HepG2 (cell line): ENCODE measurements around the gene RAD23A. TPM values are rescaled to one million over a fixed set of nuclear protein-coding genes. Genes with fewer than 3 reads are reported as not detected.
A peak's percentile ranks its signal among the peaks of the same experiment; 100 is the strongest.

Experiments
- ARNT2 ChIP-seq: sonication (generic); formaldehyde crosslinking; IDR thresholded peaks from 2 replicates; pipeline ENCODE4 v1.8.0; 2022; ENCODE audit warnings: mild to moderate bottlenecking, low read depth, missing genetic modification reagents, moderate library complexity
- BHLHE40 ChIP-seq: IDR thresholded peaks from 2 replicates; pipeline ENCODE4 v1.6.1; 2011; ENCODE audit warnings: low read length, improper control_type of control experiment
- GTF3A ChIP-seq: sonication (generic); formaldehyde crosslinking; conservative IDR thresholded peaks from 2 replicates; pipeline ENCODE4 v1.4.0; 2020; ENCODE audit warnings: mild to moderate bottlenecking, missing genetic modification reagents
- GZF1 ChIP-seq: sonication (generic); formaldehyde crosslinking; IDR thresholded peaks from 2 replicates; pipeline ENCODE4 v1.5.1; 2020; ENCODE audit warnings: mild to moderate bottlenecking, missing genetic modification reagents
- HCFC1 ChIP-seq: fragments of 150-350 bp; IDR thresholded peaks from 2 replicates; pipeline ENCODE4 v1.6.1; 2014; ENCODE audit warnings: low read depth, low read length
- KDM1A ChIP-seq: IDR thresholded peaks from 2 replicates; pipeline ENCODE4 v1.6.1; 2016; ENCODE audit warnings: missing compliant biosample characterization
- KDM5A ChIP-seq: fragments of 200-600 bp; sonication (generic); IDR thresholded peaks from 2 replicates; pipeline ENCODE4 v1.7.0; 2018; ENCODE audit warnings: antibody characterized with exemption, mild to moderate bottlenecking, low read length, borderline replicate concordance
- MATR3 ChIP-seq: sonication (generic); formaldehyde crosslinking; IDR thresholded peaks from 2 replicates; pipeline ENCODE4 v1.4.0; 2020; ENCODE audit warnings: missing genetic modification reagents
- MXD4 ChIP-seq: IDR thresholded peaks from 2 replicates; pipeline ENCODE4 v1.6.1; 2016; ENCODE audit warnings: mild to moderate bottlenecking, missing biosample characterization, missing genetic modification reagents
- NR0B2 ChIP-seq: sonication (generic); formaldehyde crosslinking; IDR thresholded peaks from 2 replicates; pipeline ENCODE4 v1.4.0; 2020; ENCODE audit warnings: mild to moderate bottlenecking, missing genetic modification reagents
- PTBP1 ChIP-seq: fragments of 200-400 bp; formaldehyde crosslinking; IDR thresholded peaks from 2 replicates; pipeline ENCODE4 v1.6.1; 2018; ENCODE audit warnings: low read length, low read depth; ENCODE audit not compliant: poor library complexity, severe bottlenecking
- SAP130 ChIP-seq: IDR thresholded peaks from 2 replicates; pipeline ENCODE4 v1.6.1; 2016; ENCODE audit warnings: low read depth
- TOE1 ChIP-seq: sonication (generic); formaldehyde crosslinking; IDR thresholded peaks from 2 replicates; pipeline ENCODE4 v1.4.0; 2020; ENCODE audit warnings: mild to moderate bottlenecking, missing genetic modification reagents
- TRIM22 ChIP-seq: fragments of 450-650 bp; IDR thresholded peaks from 2 replicates; pipeline ENCODE4 v1.6.1; 2017
- ZFY ChIP-seq: sonication (generic); formaldehyde crosslinking; IDR thresholded peaks from 2 replicates; pipeline ENCODE4 v1.4.0; 2020; ENCODE audit warnings: missing genetic modification reagents
- ZFYVE20 ChIP-seq: sonication (generic); formaldehyde crosslinking; IDR thresholded peaks from 2 replicates; pipeline ENCODE4 v1.8.0; 2023; ENCODE audit warnings: low read depth, mild to moderate bottlenecking, moderate library complexity, missing genetic modification reagents, borderline replicate concordance
- ZIK1 ChIP-seq: sonication (generic); formaldehyde crosslinking; IDR thresholded peaks from 2 replicates; pipeline ENCODE4 v1.5.0; 2020; ENCODE audit warnings: mild to moderate bottlenecking, low read depth, missing genetic modification reagents, borderline replicate concordance
- ZKSCAN8 ChIP-seq: IDR thresholded peaks from 2 replicates; pipeline ENCODE4 v1.6.1; 2016; ENCODE audit warnings: borderline replicate concordance, missing genetic modification reagents, missing compliant biosample characterization
- ZNF232 ChIP-seq: sonication (generic); formaldehyde crosslinking; IDR thresholded peaks from 2 replicates; pipeline ENCODE4 v1.4.0; 2020; ENCODE audit warnings: missing genetic modification reagents, borderline replicate concordance
- ZNF260 ChIP-seq: sonication (generic); formaldehyde crosslinking; IDR thresholded peaks from 2 replicates; pipeline ENCODE4 v1.4.0; 2020; ENCODE audit warnings: missing genetic modification reagents, low read depth, mild to moderate bottlenecking, borderline replicate concordance
- ZNF331 ChIP-seq: sonication (generic); formaldehyde crosslinking; IDR thresholded peaks from 2 replicates; pipeline ENCODE4 v1.4.0; 2020; ENCODE audit warnings: missing genetic modification reagents
- ZNF33A ChIP-seq: sonication (generic); formaldehyde crosslinking; IDR thresholded peaks from 2 replicates; pipeline ENCODE4 v1.5.1; 2020; ENCODE audit warnings: missing genetic modification reagents, mild to moderate bottlenecking, moderate library complexity, borderline replicate concordance
- ZNF431 ChIP-seq: sonication (generic); formaldehyde crosslinking; IDR thresholded peaks from 2 replicates; pipeline ENCODE4 v1.9.0; 2022; ENCODE audit warnings: missing genetic modification reagents, low read depth, mild to moderate bottlenecking, borderline replicate concordance
- ZNF543 ChIP-seq: sonication (generic); formaldehyde crosslinking; IDR thresholded peaks from 2 replicates; pipeline ENCODE4 v1.4.0; 2020; ENCODE audit warnings: mild to moderate bottlenecking, missing genetic modification reagents
- ZNF878 ChIP-seq: sonication (generic); formaldehyde crosslinking; IDR thresholded peaks from 2 replicates; pipeline ENCODE4 v1.8.1; 2023; ENCODE audit warnings: mild to moderate bottlenecking, missing genetic modification reagents, moderate library complexity
- polyA plus RNA-seq, 8 experiments: library from polyadenylated mRNA; depleted of rRNA in 3 of 8; stranded (reverse) in 7 of 8; unstranded in 1 of 8; fragments of >200 nt; fragmentation: Illumina TruSeq in 4 of 8; extraction: Trizol in 4 of 8; gene quantifications; 2 replicates each; pipeline versions ENCODE4 v1.2.1 to v1.2.3, GENCODE V29; 2011 to 2016; ENCODE audit warnings: low read depth in 4 of 8, missing spikeins in 1 of 8, mixed read lengths in 1 of 8; ENCODE audit not compliant: insufficient read depth in 1 of 8
- total RNA-seq, 5 experiments: library from RNA; depleted of rRNA; stranded (reverse); fragments of >200 nt; fragmentation: Illumina TruSeq; extraction: Trizol; gene quantifications; 2 replicates each; pipeline ENCODE4 v1.2.3, GENCODE V29; 2016; ENCODE audit warnings: low read depth in 1 of 5
- TF ChIP-seq, protein P1 (sequence below): sonication (generic); formaldehyde crosslinking; IDR thresholded peaks from 2 replicates; pipeline ENCODE4 v1.8.0; 2022; ENCODE audit warnings: mild to moderate bottlenecking, missing genetic modification reagents
- TF ChIP-seq, protein P2 (sequence below): sonication (generic); formaldehyde crosslinking; conservative IDR thresholded peaks from 2 replicates; pipeline ENCODE4 v1.5.0; 2020; ENCODE audit warnings: missing genetic modification reagents

The RAD23A gene
- total and polyA plus RNA-seq, 2 of the 13 experiments (the other 11 are each of a cell fraction or from before 2014, with no cell fraction given), result 42.5 to 54.2 TPM

DNA sequence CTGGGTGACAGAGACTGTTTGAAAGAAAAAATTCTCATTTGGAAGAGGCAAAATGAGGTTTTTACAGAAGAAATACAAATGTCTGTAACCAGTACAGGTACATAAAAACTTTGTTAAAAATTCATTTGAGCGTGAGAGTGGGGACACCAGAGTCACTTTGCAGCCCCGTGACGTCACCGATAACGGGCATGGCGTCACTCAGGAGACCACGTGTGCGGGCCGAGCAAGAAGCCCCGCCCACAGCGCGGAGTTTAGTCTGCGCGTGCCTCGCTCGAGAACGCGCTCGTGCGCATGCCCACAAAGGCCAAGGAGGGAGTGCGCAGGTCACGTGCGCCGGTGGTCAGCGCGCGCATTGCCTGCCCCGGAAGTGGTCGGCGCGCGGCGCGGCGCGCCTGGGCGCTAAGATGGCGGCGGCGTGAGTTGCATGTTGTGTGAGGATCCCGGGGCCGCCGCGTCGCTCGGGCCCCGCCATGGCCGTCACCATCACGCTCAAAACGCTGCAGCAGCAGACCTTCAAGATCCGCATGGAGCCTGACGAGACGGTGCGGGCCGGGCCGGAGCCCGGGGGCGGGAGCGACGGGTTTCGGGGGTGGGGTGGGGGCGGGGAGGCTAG lies at the start of gene RAD23A (continued):
- TF ChIP-seq, protein P1, sequence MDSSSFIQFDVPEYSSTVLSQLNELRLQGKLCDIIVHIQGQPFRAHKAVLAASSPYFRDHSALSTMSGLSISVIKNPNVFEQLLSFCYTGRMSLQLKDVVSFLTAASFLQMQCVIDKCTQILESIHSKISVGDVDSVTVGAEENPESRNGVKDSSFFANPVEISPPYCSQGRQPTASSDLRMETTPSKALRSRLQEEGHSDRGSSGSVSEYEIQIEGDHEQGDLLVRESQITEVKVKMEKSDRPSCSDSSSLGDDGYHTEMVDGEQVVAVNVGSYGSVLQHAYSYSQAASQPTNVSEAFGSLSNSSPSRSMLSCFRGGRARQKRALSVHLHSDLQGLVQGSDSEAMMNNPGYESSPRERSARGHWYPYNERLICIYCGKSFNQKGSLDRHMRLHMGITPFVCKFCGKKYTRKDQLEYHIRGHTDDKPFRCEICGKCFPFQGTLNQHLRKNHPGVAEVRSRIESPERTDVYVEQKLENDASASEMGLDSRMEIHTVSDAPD (CRISPR knock-in tag), result no peak
- TF ChIP-seq, protein P2, sequence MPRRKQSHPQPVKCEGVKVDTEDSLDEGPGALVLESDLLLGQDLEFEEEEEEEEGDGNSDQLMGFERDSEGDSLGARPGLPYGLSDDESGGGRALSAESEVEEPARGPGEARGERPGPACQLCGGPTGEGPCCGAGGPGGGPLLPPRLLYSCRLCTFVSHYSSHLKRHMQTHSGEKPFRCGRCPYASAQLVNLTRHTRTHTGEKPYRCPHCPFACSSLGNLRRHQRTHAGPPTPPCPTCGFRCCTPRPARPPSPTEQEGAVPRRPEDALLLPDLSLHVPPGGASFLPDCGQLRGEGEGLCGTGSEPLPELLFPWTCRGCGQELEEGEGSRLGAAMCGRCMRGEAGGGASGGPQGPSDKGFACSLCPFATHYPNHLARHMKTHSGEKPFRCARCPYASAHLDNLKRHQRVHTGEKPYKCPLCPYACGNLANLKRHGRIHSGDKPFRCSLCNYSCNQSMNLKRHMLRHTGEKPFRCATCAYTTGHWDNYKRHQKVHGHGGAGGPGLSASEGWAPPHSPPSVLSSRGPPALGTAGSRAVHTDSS (CRISPR knock-in tag), result peak; percentile 77; the same call in 1 of the 2 replicates
- no peak for TF ChIP-seq PTBP1
- peak; percentile 40; the same call in 1 of the 2 replicates for TF ChIP-seq ZKSCAN8 (CRISPR knock-in tag)
- TF ChIP-seq ZNF232 (CRISPR knock-in tag), result peak; percentile 76
- peak; percentile 9; the same call in 1 of the 2 replicates for TF ChIP-seq ZIK1 (CRISPR knock-in tag)
- TF ChIP-seq KDM5A, result peak; percentile 74; the same call in 1 of the 2 replicates
- TF ChIP-seq BHLHE40, result peak; percentile 100
- peak; percentile 71; the same call in 1 of the 2 replicates for TF ChIP-seq ZNF331 (CRISPR knock-in tag)
- 0 out of 2 replicates have a peak, but pooled peaks have one; percentile 68 for TF ChIP-seq ZFYVE20 (CRISPR knock-in tag)
- TF ChIP-seq TRIM22, result no peak
- peak; percentile 55; the same call in 1 of the 2 replicates for TF ChIP-seq NR0B2 (CRISPR knock-in tag)
- TF ChIP-seq ZNF33A (CRISPR knock-in tag), result peak; percentile 61; the same call in 1 of the 2 replicates
- 0 out of 2 replicates have a peak, but pooled peaks have one; percentile 62 for TF ChIP-seq GZF1
- TF ChIP-seq ZNF878 (CRISPR knock-in tag), result no peak
- no peak for TF ChIP-seq TOE1 (CRISPR knock-in tag)
- TF ChIP-seq SAP130, result peak; percentile 90
- TF ChIP-seq ZNF543, result 0 out of 2 replicates have a peak, but pooled peaks have one; percentile 43
- TF ChIP-seq HCFC1, result peak; percentile 68; the same call in 1 of the 2 replicates
- peak; percentile 91 for TF ChIP-seq MXD4 (CRISPR knock-in tag)
- TF ChIP-seq ARNT2 (CRISPR knock-in tag), result no peak; the same call in 1 of the 2 replicates
- no peak for TF ChIP-seq KDM1A (CRISPR knock-in tag)
- 0 out of 2 replicates have a peak, but pooled peaks have one; percentile 11 for TF ChIP-seq GTF3A (CRISPR knock-in tag)
- TF ChIP-seq ZNF431 (CRISPR knock-in tag), result no peak
- TF ChIP-seq MATR3 (CRISPR knock-in tag), result no peak
- TF ChIP-seq ZFY (CRISPR knock-in tag), result peak; percentile 79
- no peak for TF ChIP-seq ZNF260 (CRISPR knock-in tag)
